ENCODE data around the gene FAM210A.

FAM210A gene

GRCh38 chr18:13623871-13624270, 102.5 kb downstream of the FAM210A start:
- 94 to 95% methylated on average over 13 of the region's 13 CpGs for WGBS, 2 experiments
- H3K27me3 ChIP-seq (ENCODE audit: control insufficient read depth, insufficient read depth, low read length, poor library complexity, severe bottlenecking): no peaks in the 10 kb centered on the region
- no peaks in the 10 kb centered on the region for H3K9me3 ChIP-seq (ENCODE audit: control insufficient read depth, low read length)
- no peaks in the 10 kb centered on the region for H3K36me3 ChIP-seq (ENCODE audit: control insufficient read depth, insufficient read depth, low read length)
- no peak overlapping the region for H3K4me3 ChIP-seq (ENCODE audit: insufficient read depth, low read depth, low read length)
- H3K4me1 ChIP-seq (ENCODE audit: control insufficient read depth, insufficient read depth, low read length): peaks cover 16% of the 10 kb centered on the region
- no peak overlapping the region for H3K27ac ChIP-seq (ENCODE audit: insufficient read depth, low read depth, low read length, poor library complexity, severe bottlenecking)

DNA sequence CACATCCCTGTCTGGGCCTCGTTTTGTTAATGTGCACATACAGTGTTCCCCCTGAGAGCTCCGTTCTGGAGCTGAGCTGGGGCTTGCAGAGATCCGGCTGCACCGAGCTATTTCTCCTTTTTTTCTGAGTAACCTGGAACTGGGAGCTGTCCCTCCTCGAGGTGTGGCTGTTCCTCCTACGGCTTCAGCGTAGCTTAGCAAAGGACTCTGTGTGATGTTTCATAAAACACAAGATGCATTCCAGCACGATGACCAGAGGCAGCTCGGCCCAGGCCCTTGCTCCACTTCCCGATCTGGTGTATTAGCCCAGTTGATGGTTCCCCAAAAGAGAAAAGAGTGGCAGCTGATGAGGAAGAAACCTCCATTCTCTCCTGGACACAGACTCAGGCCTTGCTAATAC, 103.0 kb downstream of the FAM210A start:
- Histone ChIP-seq H3K27ac (ENCODE audit: insufficient read depth, low read depth, low read length, poor library complexity, severe bottlenecking) (no peak overlapping the region), H3K4me1 (ENCODE audit: control insufficient read depth, insufficient read depth, low read length) (peaks cover 17% of the 10 kb centered on the region), H3K4me3 (ENCODE audit: insufficient read depth, low read depth, low read length) (no peak overlapping the region), H3K9me3 (ENCODE audit: control insufficient read depth, low read length) (no peaks in the 10 kb centered on the region), H3K27me3 (ENCODE audit: control insufficient read depth, insufficient read depth, low read length, poor library complexity, severe bottlenecking) (no peaks in the 10 kb centered on the region), H3K36me3 (ENCODE audit: control insufficient read depth, insufficient read depth, low read length) (no peaks in the 10 kb centered on the region)
- 84% methylated on average over 10 of the region's 10 CpGs for WGBS, 2 experiments

GRCh38 chr18:13622751-13623150, 103.6 kb downstream of the FAM210A start:
- 94 to 95% methylated on average over 8 of the region's 8 CpGs for WGBS, 2 experiments
- no peak overlapping the region for H3K27ac ChIP-seq (ENCODE audit: insufficient read depth, low read depth, low read length, poor library complexity, severe bottlenecking)
- H3K27me3 ChIP-seq (ENCODE audit: control insufficient read depth, insufficient read depth, low read length, poor library complexity, severe bottlenecking): no peaks in the 10 kb centered on the region
- no peaks in the 10 kb centered on the region for H3K9me3 ChIP-seq (ENCODE audit: control insufficient read depth, low read length)
- no peaks in the 10 kb centered on the region for H3K36me3 ChIP-seq (ENCODE audit: control insufficient read depth, insufficient read depth, low read length)
- no peak overlapping the region for H3K4me3 ChIP-seq (ENCODE audit: insufficient read depth, low read depth, low read length)
- peaks cover 11% of the 10 kb centered on the region for H3K4me1 ChIP-seq (ENCODE audit: control insufficient read depth, insufficient read depth, low read length)

DNA sequence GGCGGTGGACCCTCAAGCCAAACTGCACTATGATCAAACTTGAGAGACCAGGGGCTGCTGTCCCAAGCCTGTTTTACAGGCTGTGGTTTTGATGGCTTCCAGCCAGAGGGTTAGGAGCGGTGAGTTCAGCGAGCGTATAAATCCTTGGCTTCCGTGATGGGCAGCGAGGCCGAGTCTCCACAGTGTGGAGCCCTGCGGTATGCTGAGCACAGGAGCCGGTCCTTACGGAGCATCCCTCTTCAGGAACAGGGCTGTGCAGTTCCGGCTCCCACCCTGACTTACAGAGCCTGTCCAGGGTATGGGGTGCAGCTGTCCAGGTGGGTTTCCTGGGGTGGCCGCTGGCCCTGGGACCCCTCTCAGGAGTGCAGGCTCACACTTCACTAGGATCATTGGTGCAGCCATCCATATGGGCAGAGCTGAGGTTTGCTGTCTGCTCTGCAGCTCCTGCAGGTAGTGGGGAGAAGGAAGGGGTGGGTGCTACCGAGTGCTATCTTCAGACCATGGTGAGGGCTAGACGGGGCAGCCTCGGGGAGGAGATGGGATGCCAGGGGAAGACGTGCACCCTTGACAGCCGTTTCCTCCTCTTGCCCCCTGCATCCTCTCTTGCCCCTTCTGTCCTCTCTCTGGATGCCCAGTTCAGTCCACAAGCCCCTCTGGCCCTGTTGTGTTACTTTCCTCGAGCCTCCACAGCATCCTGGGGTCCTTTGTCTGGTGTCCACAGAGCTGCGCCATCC, 104.3 kb downstream of the FAM210A start:
- Histone ChIP-seq H3K4me3 (ENCODE audit: insufficient read depth, low read depth, low read length) (no peak overlapping the region), H3K9me3 (ENCODE audit: control insufficient read depth, low read length) (no peaks in the 10 kb centered on the region), H3K36me3 (ENCODE audit: control insufficient read depth, insufficient read depth, low read length) (no peaks in the 10 kb centered on the region), H3K4me1 (ENCODE audit: control insufficient read depth, insufficient read depth, low read length) (peaks cover 9% of the 10 kb centered on the region), H3K27ac (ENCODE audit: insufficient read depth, low read depth, low read length, poor library complexity, severe bottlenecking) (no peak overlapping the region), H3K27me3 (ENCODE audit: control insufficient read depth, insufficient read depth, low read length, poor library complexity, severe bottlenecking) (no peaks in the 10 kb centered on the region)
- WGBS, 2 experiments: 94 to 96% methylated on average over 19 of the region's 19 CpGs

DNA sequence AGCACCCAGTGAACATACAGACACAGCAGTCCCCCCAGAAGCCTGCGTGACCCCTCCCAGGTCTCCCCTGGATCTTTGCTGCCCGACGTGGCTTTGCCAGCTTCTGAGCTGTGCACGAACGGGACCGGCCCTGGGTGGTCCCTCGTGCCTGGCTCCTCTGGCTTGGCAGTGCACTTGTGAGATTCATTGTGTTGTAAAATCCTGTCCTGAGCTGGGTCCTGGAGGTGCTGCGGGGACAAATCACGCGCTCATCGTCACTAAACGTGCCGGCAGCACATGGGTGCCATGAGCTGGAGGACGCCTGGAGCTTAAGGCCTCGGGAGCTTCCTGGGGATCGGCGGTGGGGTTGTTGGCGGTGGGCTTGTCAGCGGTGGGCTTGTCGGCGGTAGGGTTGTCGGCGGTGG, 104.9 kb downstream of the FAM210A start:
- no peaks in the 10 kb centered on the region for H3K36me3 ChIP-seq (ENCODE audit: control insufficient read depth, insufficient read depth, low read length)
- H3K27me3 ChIP-seq (ENCODE audit: control insufficient read depth, insufficient read depth, low read length, poor library complexity, severe bottlenecking): no peaks in the 10 kb centered on the region
- 92 to 97% methylated on average over 23 of the region's 23 CpGs for WGBS, 2 experiments
- no peak overlapping the region for H3K4me3 ChIP-seq (ENCODE audit: insufficient read depth, low read depth, low read length)
- no peaks in the 10 kb centered on the region for H3K9me3 ChIP-seq (ENCODE audit: control insufficient read depth, low read length)
- peaks cover 9% of the 10 kb centered on the region for H3K4me1 ChIP-seq (ENCODE audit: control insufficient read depth, insufficient read depth, low read length)
- no peak overlapping the region for H3K27ac ChIP-seq (ENCODE audit: insufficient read depth, low read depth, low read length, poor library complexity, severe bottlenecking)

- 94 to 95% methylated on average over 29 of the region's 29 CpGs for WGBS, 2 experiments
- Histone ChIP-seq H3K4me1 (ENCODE audit: control insufficient read depth, insufficient read depth, low read length) (peaks cover 9% of the 10 kb centered on the region), H3K4me3 (ENCODE audit: insufficient read depth, low read depth, low read length) (no peak overlapping the region), H3K9me3 (ENCODE audit: control insufficient read depth, low read length) (no peaks in the 10 kb centered on the region), H3K27ac (ENCODE audit: insufficient read depth, low read depth, low read length, poor library complexity, severe bottlenecking) (no peak overlapping the region), H3K36me3 (ENCODE audit: control insufficient read depth, insufficient read depth, low read length) (no peaks in the 10 kb centered on the region), H3K27me3 (ENCODE audit: control insufficient read depth, insufficient read depth, low read length, poor library complexity, severe bottlenecking) (no peaks in the 10 kb centered on the region)
Observed at GRCh38 chr18:13620818-13621445, 105.4 kb downstream of the FAM210A start.

GRCh38 chr18:13620206-13620672, 106.1 kb downstream of the FAM210A start:
- H3K27ac ChIP-seq (ENCODE audit: insufficient read depth, low read depth, low read length, poor library complexity, severe bottlenecking): no peak overlapping the region
- H3K9me3 ChIP-seq (ENCODE audit: control insufficient read depth, low read length): no peaks in the 10 kb centered on the region
- H3K36me3 ChIP-seq (ENCODE audit: control insufficient read depth, insufficient read depth, low read length): no peaks in the 10 kb centered on the region
- peaks cover 9% of the 10 kb centered on the region for H3K4me1 ChIP-seq (ENCODE audit: control insufficient read depth, insufficient read depth, low read length)
- 93 to 96% methylated on average over 10 of the region's 10 CpGs for WGBS, 2 experiments
- no peak overlapping the region for H3K4me3 ChIP-seq (ENCODE audit: insufficient read depth, low read depth, low read length)
- no peaks in the 10 kb centered on the region for H3K27me3 ChIP-seq (ENCODE audit: control insufficient read depth, insufficient read depth, low read length, poor library complexity, severe bottlenecking)

GRCh38 chr18:13619505-13620205, 106.7 kb downstream of the FAM210A start:
- Histone ChIP-seq H3K4me3 (ENCODE audit: insufficient read depth, low read depth, low read length) (no peak overlapping the region), H3K4me1 (ENCODE audit: control insufficient read depth, insufficient read depth, low read length) (peaks cover 9% of the 10 kb centered on the region), H3K9me3 (ENCODE audit: control insufficient read depth, low read length) (no peaks in the 10 kb centered on the region), H3K27ac (ENCODE audit: insufficient read depth, low read depth, low read length, poor library complexity, severe bottlenecking) (no peak overlapping the region), H3K27me3 (ENCODE audit: control insufficient read depth, insufficient read depth, low read length, poor library complexity, severe bottlenecking) (no peaks in the 10 kb centered on the region), H3K36me3 (ENCODE audit: control insufficient read depth, insufficient read depth, low read length) (no peaks in the 10 kb centered on the region)
- 91 to 92% methylated on average over 18 to 19 of the region's 20 CpGs for WGBS, 2 experiments

- Histone ChIP-seq H3K27me3 (ENCODE audit: control insufficient read depth, insufficient read depth, low read length, poor library complexity, severe bottlenecking) (peaks cover 3% of the 10 kb centered on the region), H3K4me1 (ENCODE audit: control insufficient read depth, insufficient read depth, low read length) (peaks cover 9% of the 10 kb centered on the region), H3K4me3 (ENCODE audit: insufficient read depth, low read depth, low read length) (no peak overlapping the region), H3K27ac (ENCODE audit: insufficient read depth, low read depth, low read length, poor library complexity, severe bottlenecking) (no peak overlapping the region), H3K36me3 (ENCODE audit: control insufficient read depth, insufficient read depth, low read length) (no peaks in the 10 kb centered on the region), H3K9me3 (ENCODE audit: control insufficient read depth, low read length) (no peaks in the 10 kb centered on the region)
- WGBS, 2 experiments: 92 to 93% methylated on average over 13 of the region's 13 CpGs
Observed at GRCh38 chr18:13618760-13619438, 107.5 kb downstream of the FAM210A start.

Data from ectodermal cell (in vitro differentiated cells).